ENCODE measurements around the gene ZNF48.

The ZNF48 gene

DNA sequence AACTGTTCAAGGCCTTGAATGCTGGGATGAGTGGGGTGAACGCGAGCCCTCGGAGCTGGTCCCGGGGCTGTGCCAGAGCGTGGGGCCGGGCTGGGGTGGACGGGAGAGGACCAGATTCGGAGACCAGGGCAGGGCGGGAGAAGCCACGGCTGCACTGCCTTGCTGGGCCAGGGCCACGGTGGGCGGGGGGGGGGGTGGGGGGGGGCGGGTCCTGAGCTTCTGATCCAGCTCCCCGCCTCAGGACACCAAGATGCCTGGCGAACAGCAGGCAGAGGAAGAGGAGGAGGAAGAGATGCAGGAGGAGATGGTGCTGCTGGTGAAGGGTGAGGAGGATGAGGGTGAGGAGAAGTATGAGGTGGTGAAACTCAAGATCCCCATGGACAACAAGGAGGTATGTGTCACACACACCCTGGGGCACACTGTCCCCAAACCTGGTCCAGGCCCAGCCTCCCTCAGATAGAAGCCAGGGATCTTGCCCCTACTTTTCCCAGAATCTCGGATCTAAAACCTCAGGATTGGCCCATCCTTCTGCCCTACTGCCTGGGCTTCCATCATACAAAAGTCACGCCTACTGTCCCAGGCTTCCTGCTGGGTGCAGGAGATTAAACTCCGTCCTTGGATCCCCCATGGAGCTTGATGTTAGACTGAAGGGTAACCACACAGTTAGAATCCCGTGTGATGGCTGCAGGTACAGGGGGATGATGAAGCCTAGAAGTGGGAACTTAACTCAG is 12.7 kb downstream of the ZNF48 start:
- DNase-seq: no peak

DNA sequence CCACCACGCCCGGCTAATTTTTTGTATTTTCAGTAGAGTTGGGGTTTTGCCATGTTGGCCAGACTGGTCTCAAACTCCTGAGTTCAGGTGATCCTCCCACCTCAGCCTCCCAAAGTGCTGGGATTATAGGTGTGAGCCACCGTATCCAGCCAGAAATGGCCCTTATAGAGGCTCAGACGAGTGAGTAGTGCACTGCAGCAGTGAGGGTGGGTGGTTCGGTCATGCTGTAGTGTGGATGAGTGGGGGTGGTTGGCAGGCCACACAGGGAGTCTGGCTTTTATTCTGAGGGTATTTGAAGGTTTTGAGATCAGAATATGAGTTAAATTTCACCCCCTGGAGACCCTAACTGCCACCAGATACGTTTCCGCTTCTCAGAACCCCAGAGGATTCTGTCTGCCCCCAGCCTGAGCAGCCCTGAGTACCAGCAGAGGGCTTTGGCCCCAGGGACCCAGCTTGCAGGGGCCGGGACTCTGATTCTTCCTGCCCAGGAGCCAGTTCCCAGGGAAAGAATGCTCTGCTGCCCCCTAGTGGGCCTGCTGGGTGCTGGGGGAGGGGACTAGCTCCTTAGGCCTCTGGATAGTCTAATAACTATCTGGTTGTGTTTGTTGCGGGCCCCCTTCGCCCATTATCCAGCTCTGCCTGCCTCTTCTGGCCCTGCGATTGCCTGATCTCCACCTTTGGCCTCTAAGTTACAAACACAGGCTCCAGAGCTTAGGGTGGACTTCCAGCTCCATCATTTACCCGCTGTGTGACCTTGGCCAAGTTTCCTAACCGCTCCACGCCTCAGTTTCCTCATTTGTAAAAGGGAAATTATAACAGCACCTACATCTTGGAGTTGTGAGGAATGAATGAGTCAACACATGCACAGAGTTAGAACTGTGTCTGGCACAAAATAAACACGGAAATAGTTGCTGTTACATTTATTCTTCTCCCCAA is 14.2 kb downstream of the ZNF48 start:
- DNase-seq: peak; percentile 89

DNA sequence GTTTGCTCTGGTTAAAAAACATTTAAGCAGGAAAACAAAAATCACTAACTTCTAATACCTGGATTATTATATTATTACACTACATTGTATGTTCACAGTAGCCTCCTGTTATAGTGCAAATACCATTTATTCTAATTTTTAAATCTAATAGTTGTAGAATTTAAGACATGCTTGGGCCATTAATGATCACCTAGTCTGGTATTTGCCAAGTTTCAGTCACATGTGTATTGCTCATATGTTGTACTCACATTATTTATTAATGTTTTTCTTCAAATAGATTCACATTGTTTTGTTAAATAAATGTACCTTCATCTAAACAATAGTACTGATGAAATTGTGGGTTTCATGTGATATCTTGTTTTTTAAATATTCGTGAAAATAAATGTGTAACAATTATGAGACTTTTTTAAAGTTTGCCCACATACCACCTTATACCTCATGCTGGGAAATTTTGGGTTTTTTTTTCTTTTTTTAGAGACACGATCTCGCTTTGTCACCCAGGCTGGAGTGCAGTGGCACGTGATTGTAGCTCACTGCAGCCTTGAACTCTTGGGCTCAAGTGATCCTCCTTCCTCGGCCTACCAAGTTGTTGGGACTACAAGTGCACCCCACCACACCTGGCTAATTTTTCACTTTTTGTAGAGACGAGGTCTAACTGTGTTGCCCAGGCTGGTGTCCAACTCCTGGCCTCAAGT is 18.0 kb downstream of the ZNF48 start:
- no peak for DNase-seq

DNA sequence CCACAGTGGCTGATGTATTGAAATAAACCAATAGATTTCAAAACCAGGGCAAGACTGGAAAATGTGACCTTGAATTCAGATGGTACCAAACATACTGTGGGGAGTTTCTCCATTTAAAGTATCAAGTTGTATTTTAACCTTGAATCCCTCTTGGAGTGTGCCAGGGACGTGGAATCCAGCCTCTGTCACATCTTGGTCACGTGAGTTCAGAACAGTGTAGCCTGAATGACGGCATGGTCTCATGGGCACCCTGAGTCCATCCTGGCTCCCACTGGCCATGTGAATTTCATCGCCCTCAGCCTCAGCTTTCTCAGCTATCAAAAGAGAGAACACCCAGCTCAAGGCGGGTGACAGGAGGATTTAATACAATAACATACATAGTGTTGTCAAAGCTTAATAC is 18.9 kb downstream of the ZNF48 start:
- DNase-seq: no peak

DNA sequence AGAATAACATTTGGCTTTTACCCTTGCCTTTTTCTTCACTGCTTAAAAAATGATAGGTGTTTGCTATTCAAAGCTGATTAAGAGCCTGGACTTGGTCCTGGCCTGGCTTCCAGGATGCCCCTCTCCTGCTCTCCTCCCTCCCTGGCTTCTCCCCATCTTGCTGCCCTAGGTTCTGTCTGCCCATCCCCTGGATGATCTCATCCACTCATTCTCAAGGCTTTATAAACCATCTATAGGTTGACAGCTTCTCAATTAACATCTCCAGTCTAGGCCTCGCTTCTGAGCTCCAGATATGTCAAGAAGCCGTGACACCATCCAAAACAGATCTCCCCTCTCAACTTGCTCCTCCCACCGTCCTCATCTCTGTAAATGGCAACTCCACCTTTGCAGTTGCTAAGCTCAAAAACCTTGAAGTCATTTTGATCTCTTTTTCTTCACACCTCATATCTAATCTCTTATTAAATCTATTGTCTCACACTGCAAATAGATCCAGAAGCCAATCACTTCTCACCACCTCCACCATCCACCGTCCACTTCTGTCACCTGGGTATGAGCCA is 20.9 kb downstream of the ZNF48 start:
- DNase-seq: no peak

DNA sequence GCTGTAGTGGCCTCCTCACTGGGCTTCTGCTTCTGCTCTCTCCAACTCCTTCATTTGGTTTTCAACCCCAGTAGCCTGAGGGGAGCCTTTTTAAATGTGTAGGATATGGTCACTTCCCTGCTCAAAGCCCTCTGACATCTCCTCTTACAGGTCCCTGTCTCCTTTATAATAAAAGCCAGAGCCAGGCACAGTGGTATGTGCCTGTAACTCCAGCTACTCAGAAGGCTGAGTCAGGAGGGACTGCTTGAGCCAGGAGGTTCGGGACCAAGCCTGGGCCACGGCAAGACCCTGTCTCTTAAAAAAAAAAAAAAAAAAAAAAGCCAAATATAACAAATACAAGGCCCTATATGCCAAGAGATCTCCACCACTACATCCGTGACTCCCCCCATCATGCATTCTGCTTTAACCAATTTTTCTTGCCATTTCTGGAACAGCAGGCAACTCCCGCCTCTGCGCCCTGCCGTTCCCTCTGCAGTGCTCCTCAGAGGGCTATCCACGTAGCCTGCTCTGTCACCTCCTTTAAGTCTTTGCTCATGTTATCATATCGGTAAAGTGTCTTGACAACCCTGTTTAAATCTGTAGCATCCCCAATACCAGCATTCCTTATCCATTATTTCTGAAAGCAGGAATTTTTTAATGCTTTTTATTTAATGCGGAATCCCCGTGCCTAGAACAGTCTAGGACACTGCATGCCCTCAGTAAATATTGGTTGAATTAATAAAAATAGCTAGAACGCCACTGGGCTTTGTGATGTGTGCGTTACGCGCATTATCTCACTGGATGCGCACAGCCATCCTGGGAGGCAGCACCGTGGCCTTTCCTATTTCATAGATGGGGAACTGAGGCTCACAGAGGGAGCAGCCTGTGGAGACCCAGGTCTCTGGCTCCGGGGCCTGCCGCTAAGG is 21.7 kb downstream of the ZNF48 start:
- no peak for DNase-seq

DNA sequence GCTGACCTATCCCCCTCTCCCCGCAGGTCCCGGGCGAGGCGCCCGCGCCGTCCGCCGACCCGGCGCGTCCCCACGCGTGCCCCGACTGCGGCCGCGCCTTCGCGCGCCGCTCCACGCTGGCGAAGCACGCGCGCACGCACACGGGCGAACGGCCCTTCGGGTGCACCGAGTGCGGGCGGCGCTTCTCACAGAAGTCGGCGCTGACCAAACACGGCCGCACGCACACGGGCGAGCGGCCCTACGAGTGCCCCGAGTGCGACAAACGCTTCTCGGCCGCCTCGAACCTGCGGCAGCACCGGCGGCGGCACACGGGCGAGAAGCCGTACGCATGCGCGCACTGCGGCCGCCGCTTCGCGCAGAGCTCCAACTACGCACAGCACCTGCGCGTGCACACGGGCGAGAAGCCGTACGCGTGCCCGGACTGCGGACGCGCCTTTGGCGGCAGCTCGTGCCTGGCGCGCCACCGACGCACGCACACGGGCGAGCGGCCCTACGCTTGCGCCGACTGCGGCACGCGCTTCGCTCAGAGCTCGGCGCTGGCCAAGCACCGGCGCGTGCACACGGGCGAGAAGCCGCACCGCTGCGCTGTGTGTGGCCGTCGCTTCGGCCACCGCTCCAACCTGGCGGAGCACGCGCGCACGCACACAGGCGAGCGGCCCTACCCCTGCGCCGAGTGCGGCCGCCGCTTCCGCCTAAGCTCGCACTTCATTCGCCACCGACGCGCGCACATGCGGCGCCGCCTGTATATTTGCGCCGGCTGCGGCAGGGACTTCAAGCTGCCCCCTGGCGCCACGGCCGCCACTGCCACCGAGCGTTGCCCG is 22.5 kb downstream of the ZNF48 start:
- DNase-seq: peak; percentile 96

DNA sequence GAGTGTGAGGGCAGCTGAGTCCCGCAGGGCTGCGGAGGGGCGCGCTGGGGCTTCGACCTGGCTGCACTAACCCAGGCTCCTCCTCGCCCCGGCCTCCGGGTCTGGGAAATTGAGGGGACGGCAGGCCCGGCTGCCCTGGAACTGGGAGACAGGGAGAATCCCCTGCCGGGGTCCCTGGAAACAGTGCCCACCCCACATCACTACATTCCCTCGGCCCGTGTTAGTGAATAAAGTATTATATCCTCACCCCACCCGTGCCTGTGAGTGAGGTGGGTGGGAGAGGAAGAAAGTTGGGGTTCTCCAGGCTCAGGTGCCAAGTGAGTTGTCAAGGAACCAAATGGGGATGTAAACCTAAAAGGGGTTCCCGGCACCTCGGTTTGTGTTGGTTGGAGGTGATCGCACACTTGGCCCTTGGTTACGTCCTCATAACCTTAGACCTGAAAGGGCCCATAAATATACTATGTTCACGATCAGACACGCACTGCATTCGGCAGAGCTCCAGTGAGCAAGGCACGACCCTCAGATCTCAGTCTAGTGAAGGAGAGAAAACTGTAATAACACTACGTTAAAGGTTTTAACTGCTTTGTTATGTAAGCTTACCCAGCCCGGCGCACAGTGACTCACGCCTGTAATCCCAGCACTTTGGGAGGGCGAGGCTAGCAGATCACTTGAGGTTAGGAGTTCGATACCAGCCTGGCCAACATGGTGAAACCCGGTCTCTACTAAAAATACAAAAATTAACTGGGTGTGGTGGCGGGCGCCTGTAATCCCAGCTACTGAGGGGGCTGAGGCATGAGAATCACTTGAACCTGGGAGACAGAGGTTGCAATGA is 23.3 kb downstream of the ZNF48 start:
- DNase-seq: no peak

DNA sequence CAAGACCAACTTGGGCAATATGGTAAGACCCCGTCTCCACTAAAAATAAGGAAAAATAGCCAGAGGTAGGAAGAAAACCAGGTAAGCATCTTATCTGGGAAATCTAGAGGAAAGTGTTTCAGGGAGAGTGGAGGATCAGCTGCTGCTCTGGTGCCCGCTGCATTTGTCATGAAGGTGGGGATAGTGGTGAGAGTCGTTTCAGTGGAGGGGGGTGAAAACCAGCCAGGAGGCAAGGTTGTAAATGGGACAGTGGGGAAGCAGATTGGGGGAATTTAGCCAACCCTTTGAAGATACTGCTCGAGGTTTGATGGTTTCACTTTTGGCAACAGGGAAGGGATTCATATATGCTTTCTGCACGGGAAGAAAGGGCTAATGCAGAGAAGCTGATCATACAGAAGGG is 25.8 kb downstream of the ZNF48 start:
- no peak for DNase-seq

DNA sequence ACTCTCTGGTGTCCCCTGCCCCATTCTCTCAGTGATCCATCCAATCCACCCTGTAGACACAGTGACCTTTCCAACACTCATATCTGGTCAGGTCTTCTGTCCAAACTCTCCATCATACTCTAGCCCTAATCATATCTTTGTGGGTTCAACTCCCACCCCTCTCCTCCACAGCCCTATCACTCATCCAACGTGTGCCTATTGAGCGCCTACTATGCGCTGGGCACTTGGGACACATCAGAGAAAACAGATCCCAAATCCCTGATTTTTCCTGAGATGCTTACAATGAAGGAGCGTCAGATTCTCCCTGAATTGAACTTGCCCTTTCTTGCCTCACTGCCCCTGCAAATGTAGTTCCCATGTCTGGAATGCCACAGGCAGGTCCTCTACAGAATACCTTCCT is 32.8 kb downstream of the ZNF48 start:
- no peak for DNase-seq

DNA sequence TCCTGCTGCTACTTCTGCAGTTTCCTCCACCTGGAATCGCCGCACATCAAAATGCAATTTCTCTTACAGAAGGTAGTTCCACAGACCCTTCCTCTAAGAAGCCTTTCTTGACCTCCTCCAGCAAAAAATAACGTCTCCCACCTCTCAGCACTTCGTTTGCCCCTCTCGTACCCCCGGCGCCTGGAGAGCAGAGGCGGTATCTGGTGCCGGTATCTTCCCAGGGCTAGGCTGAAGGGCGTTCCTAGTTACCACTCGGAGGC is 34.1 kb downstream of the ZNF48 start:
- DNase-seq: no peak

DNA sequence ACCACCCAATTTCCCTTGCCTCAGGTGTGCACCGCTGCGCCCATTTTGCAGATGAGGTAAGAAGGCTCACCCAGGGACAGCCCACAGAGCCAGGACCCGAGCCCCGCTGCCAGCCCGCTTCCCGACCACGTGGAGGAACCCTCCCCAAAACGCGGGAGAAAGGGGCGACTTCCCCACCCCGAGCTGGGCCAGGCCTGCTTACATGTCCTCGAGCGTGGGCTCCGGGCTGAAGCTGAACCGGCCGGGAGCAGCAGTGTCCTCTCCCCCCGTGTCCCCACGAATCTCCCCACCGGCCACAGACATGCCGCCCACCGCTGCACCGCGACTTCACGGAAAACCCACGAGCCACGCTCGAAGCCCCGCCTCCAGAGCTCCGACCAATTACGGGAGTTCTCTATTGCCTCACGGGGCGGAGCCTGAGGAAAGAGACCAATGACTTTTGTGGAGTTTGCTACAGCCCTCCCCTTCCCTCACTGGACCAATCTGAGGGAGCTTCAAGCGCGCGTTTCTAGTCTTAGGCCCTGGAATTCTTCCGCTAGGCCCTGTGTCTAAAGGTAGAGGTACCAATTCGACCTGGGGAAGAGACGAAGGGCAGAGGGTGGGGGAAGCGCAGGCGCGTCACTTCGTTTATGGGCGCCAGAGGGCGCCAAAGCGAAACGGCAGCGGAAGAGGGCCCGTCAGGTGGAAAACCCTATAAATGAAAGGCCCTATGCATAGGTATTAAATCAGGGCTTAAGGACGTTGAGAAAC is 34.6 kb downstream of the ZNF48 start, which contains the start of gene DCTPP1:
DCTPP1 (minus strand) TSS at position 353 of the 750 bp plus-strand sequence; CDS start at position 303, 50 bp downstream.
- DNase-seq: peak; percentile 99

DNA sequence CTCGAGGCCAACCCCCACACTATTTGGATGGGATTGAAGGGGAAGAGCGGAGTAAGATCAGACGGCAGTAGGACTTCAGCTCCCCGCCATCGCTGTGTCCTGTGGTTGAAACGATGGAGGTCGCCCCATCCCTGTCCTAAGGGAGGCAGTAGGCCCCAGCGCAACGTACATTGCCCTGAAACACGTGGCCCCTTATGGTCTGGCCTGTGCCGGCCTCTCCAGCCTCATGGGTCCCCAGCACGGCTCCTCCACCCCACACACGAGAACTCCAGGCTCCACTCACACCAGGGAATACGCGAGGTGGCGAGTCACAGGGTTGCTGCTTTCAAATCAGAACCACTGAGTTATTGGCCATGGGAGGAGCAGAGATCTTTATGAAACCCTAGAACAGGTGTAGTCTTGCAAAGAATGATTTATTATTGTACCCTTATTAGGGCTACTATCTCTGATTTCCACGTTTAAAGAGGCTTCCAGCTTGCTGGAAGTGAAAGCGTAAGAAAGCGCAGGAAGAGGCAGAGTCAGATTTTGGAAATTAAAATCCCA is 35.3 kb downstream of the ZNF48 start:
- DNase-seq: peak; percentile 95

DNA sequence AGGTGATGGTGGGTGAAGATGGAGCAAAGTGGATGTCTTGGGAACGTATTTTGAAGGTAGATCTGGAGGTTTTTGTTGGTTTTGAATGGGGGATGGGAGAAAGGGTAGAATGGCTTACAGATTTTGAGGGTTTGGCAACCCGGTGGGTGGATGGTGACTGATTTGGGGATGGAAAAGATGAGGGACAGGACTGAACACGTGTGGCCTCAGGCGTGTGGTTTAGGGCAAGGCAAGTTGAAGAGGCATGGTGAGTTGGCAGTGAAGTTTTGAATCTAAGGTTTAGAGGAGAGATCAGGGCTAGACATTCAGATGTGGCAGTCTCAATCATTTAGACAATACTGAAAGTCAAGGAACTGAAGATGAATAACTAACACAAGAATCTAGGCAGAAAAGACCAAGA is 39.6 kb downstream of the ZNF48 start:
- DNase-seq: no peak

DNA sequence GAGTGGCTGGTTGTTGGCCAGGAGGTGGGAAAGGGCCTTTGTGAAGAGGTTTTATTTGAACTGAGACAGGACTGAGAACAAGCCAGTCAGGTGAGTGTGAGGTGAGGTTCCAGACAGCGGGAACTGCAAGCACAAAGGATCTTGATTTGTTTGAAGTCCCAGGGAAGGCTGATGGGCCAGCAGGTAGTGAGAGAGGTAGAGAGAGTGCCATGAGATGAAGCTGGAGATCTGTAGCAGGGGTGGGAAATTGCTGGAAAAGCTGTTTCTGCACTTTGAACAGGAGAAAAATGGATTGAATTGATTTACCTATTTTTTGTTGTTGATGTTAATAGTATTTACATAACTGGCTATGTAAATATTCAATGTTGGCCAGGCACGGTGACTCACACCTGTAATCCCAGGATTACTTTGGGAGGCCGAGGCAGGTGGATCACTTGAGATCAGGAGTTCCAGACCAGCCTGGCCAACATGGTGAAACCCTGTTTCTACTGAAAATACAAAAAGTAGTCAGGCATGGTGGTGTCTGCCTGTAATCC is 42.4 kb downstream of the ZNF48 start:
- no peak for DNase-seq

DNA sequence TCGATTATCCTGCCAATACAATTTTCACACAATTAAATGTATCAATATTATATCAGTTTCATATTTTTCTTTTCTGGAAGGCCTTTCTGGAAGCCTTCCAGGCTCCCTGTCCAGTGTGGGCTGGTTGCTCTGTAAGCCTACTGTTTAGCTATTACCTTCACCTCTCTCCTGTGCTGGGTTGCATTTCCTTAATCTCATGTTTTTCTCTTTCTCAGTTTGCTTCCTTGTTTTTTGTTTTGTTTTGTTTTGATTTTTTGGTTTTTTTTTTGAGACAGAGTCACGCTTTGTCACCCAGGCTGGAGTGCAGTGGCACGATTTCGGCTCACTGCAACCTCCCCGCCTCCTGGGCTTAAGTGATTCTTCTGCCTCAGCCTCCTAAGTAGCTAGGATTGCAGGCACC is 43.6 kb downstream of the ZNF48 start:
- DNase-seq: no peak

DNA sequence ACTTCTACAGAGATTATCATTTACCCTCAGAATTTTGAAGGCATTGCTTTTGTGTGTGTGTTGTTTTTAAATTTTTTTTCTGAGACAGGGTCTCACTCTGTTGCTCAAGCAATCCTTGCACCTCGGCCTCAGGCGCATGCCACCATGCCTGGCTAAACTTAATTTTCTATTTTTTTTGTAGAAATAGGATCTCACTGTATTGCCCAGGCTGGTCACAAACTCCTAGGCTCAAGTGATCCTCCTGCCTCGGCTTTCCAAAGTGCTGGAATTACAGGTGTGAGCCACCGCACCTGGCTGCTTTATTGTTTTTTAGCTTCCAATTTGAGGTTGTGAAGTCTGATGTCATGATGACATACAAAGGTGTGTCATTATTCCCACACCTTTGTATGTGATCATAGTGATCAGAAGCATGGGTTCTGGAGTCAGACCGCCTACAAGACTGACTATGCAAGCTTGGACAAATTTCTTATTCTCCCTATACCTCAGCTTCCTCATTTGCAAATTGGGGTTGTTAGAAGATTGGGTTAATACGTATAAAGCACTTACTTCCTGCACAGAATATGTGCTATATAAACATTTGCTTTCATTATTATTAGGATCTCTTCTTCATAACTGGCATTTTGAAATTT is 44.6 kb downstream of the ZNF48 start:
- DNase-seq: no peak

DNA sequence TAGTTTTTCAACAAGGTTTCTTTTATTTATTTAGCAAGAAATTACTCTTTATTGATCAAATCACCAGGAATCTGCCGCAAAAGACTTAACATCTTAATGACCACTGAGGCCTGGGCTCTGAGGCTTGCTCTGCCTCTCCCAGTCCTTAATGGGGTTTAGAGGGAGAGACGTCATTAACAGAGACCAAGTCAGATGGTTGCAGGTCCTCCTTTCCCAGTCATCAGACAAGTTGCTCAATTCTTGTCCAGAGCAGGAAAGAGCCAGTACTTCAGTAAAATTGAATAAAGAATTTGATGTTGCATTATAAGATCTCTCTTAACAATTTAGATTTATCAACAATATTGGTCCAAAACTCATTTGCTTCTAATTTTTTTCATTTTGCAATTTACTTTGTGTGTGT is 48.4 kb downstream of the ZNF48 start:
- DNase-seq: no peak

Measured in SHP77 treated with DMSO at 0.1 percent for 48 hours (cell line).